Large intestine (tissue), 3 donors: ENCODE data around the gene PRPF6. TPM values are rescaled to one million over a fixed set of nuclear protein-coding genes. Genes with fewer than 3 reads are reported as not detected.

Experiments
- DNase-seq, 2 donors: peaks; one replicate each; pipeline versions ENCODE4 v3.0.0 to v3.0.0-alpha.2; 2013
- H3K27ac ChIP-seq: one replicate; pipeline ENCODE4 v1.5.1; 2013; ENCODE audit warnings: low read length
- H3K27me3 ChIP-seq: 2 replicates; pipeline ENCODE4 v1.6.1; 2013; ENCODE audit warnings: low read length; ENCODE audit not compliant: control insufficient read depth, insufficient read depth
- H3K36me3 ChIP-seq: 2 replicates; pipeline ENCODE4 v1.6.1; 2013; ENCODE audit warnings: low read length; ENCODE audit not compliant: control insufficient read depth, insufficient read depth
- H3K4me1 ChIP-seq: one replicate; pipeline ENCODE4 v1.6.1; 2013; ENCODE audit warnings: low read length; ENCODE audit not compliant: control insufficient read depth, insufficient read depth
- H3K4me3 ChIP-seq: one replicate; pipeline ENCODE4 v1.5.1; 2013; ENCODE audit warnings: low read length
- H3K9me3 ChIP-seq: one replicate; pipeline ENCODE4 v1.6.1; 2013; ENCODE audit warnings: mild to moderate bottlenecking, low read depth, low read length, moderate library complexity; ENCODE audit not compliant: control insufficient read depth
- WGBS: methylation state at CpG from one replicate; pipeline ENCODE4 v1.1.5; 2013; ENCODE audit warnings: low lambda C conversion rate; ENCODE audit not compliant: insufficient coverage; 5-methylcytosine and 5-hydroxymethylcytosine counted together
- polyA plus RNA-seq: library from polyadenylated mRNA; unstranded; fragments of 120-200 nt; gene quantifications from one replicate; pipeline ENCODE4 v1.2.1, GENCODE V29; 2013

PRPF6 gene
- polyA plus RNA-seq, 1 donor = 59.7 TPM

DNA sequence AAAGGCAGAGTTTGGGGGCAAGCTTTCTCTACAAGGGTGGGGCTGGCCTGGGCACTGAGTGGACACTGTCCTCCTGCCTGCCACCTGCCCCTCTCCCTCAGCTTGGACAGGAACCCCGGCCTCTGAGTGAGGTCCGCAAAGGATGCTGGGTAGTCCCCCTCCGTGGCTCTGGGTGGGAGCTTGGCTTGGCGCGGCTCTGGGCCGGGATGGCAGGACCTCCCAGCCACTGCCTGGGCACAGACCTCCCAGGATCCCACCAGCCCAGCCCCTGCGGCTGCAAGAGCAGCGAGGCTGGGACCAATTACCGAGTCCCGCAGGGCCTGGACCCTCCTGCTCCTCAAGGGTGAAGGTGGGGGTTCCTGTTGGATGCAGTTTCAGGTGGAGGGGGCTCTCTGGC, 71.4 kb downstream of the PRPF6 start:
- Histone ChIP-seq H3K9me3 (peaks cover 8% of the 10 kb centered on the region), H3K27me3 (peaks cover 83% of the 10 kb centered on the region), H3K4me1 (peaks cover 2% of the 10 kb centered on the region), H3K27ac (no peak overlapping the region), H3K36me3 (no peaks in the 10 kb centered on the region), H3K4me3 (no peak overlapping the region)
- no peak for DNase-seq
- no CpG with 5 or more reads among the region's 10 CpGs for WGBS

DNA sequence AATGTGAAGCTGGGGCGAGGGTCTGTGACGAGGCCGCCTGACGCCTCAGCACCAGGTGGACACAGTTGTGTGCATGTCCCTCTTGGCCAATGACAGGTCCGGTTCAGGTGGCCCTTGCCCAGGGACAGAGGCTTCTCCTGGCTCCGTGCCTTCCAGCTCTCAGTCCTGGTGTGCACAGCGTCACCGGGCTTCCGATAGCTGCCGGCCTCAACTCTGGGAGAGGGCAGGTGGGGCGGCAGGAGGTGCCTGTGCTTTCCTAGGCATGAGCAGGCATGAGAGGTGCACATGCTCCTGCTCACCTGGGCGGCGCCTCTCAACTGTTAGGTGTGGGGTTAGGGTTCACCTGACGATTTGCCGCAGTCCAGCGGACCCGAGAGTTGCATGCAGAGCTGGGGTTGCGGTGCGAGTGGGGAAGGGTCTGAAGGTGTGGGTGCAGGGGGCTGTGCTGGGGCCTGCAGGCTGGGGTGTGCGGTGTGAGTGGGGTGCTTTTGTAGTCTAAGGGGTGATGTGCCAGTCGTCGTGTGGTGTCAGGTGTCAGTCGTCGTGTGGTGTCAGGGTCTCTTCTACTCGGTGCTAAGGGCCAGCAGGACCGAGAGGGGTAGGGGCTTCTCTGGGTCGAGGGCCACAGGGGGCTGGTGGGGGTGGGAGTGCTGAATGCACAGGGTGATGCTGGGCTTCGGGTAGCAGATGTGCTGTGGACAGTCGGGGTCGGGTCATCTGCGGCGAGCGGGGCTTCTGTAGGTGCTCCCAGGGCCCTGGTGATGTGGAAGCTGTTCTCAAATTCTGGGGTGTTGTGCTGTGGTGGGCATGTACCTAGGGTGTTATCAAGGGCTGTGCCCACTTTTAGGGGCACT, 72.3 kb downstream of the PRPF6 start:
- WGBS = no CpG with 5 or more reads among the region's 33 CpGs
- Histone ChIP-seq H3K4me3 (no peak overlapping the region), H3K27me3 (peaks cover 79% of the 10 kb centered on the region)

DNA sequence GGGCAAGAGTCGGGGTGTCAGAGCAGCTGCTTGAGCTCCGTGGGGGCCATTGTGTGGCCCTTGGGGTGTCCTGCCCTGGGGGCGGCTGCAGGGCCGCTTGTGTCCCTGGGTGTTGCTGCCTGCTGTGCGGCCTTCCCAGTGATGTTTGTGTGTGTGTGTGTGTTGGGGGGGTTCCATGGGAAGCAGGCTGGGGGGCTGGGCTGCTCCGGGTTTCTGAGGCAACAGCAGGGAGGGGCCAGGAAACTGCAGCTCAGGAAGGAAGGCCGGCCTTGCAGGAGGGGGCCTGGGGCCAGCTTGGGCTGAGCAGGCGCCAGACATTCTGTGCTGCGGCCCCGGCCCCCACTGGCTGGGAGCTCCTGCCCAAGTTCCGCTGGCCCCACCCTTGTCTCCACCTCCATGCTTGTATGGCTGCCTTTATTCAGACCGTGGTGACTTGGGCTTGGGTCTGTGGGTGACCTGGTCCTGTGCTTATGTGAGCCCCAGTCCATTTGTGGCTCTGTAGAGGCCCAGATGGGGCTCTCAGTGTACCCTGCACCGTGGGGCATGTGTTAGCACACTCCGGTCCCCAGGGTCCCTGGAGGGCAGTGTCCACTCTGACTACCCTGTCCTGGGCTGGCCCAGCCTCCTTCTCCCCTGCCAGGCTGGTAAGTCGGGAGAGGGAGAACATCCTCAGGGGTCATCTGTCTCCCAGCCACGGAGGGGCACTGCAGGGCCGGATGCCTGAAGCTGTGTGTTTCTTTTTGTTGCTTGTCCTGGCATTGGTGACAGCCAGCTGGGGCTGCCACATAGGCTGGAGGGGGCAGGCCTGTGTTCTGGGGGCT, 73.1 kb downstream of the PRPF6 start:
- Histone ChIP-seq H3K27me3 (peaks cover 83% of the 10 kb centered on the region), H3K27ac (no peak overlapping the region)
- DNase-seq = peak; percentile 43 to 44

More for the DNA sequence above, 72.3 kb downstream of the PRPF6 start:
- H3K27ac ChIP-seq = no peak overlapping the region
- no peak for DNase-seq
- no peaks in the 10 kb centered on the region for H3K36me3 ChIP-seq
- peaks cover 3% of the 10 kb centered on the region for H3K9me3 ChIP-seq
- peaks cover 2% of the 10 kb centered on the region for H3K4me1 ChIP-seq

DNA sequence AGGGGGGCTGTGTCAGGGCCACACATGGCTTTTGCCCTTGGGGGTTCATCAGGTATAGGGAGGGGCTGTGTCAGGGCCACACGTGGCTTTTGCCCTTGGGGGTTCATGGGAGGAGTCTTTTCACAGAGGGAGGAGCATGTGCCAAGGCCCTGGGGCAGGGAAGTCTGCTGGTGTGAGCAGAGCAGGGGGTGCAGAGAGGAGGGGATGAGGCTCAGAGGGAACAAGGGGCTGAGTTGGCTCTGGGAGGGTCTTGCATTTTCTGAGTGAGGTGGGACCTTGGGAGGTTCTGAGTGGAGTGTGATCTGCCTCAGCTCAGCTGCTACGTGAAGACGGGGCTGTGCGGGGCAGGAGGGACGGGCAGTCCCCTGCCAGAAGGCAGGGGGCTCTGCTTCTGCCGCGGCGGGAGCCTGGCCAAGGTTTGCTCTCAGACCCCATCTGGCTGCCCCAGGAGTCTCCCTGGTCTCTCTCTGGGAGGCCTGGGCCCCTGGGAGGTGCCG, 74.5 kb downstream of the PRPF6 start:
- H3K36me3 ChIP-seq = no peaks in the 10 kb centered on the region
- no peak overlapping the region for H3K4me3 ChIP-seq
- whole genome bisulfite sequencing = no CpG with 5 or more reads among the region's 9 CpGs
- peaks cover 74% of the 10 kb centered on the region for H3K27me3 ChIP-seq
- no peaks in the 10 kb centered on the region for H3K9me3 ChIP-seq
- H3K4me1 ChIP-seq = peaks cover 2% of the 10 kb centered on the region
- no peak overlapping the region for H3K27ac ChIP-seq
- no peak for DNase-seq

More for the DNA sequence above, 73.1 kb downstream of the PRPF6 start:
- Histone ChIP-seq H3K36me3 (no peaks in the 10 kb centered on the region), H3K9me3 (peaks cover 3% of the 10 kb centered on the region), H3K4me1 (peaks cover 2% of the 10 kb centered on the region), H3K4me3 (no peak overlapping the region)
- no CpG with 5 or more reads among the region's 17 CpGs for WGBS

DNA sequence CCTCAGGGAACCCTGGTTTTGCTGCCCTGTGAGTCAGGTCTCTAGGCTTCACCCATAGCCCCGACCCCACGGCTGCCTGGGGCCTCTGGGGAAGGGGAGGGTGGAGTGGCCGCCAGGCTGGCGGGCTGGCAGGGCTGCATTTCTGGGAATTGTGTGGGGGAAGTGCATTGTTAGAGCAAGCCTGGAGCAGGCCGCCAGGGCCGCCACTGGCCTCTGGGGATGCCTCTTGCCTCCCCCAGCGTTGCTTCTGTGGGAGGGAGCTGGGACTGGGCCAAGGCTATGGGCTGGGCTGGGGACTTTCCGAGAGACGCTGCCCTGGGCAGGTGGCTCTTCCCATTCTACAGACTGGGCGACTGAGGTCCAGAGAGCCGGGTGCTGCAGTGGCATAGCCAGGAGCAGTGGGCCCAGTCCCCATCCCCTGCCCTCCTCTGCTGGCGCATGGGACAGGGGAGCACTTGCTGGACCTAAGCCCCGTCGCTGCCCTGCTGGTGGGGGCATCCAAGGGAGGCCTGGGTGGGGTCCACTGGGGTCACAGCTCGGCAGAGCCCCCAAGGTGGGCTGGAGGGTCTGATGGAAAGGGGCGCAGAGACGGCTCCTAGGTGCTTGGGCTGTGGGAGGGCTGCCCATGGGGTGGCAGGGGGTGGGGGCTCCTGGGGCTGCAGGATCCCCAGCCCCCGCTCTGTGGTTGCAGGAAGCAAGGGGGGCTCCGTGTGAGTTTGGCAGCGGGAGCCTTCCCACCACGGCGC, 75.1 kb downstream of the PRPF6 start:
- Histone ChIP-seq H3K27ac (no peak overlapping the region), H3K36me3 (no peaks in the 10 kb centered on the region), H3K4me1 (peaks cover 2% of the 10 kb centered on the region), H3K27me3 (peaks cover 67% of the 10 kb centered on the region), H3K9me3 (no peaks in the 10 kb centered on the region), H3K4me3 (no peak overlapping the region)
- WGBS = no CpG with 5 or more reads among the region's 22 CpGs
- DNase-seq = no peak

DNA sequence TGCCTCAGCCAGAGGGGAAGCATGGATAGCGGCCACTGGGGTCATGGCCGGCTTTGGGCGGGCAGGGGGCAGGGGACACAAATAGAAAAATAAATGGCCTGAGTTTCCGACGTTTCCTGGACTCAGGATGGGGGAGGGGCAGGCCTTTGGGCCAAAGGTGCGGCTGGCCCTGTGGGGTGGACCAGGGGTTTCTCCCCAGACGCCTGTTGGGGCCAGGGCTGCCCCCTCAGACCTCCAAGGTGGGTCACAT, 75.6 kb downstream of the PRPF6 start:
- Histone ChIP-seq H3K36me3 (no peaks in the 10 kb centered on the region), H3K9me3 (no peaks in the 10 kb centered on the region), H3K4me3 (no peak overlapping the region), H3K27ac (no peak overlapping the region), H3K4me1 (peaks cover 2% of the 10 kb centered on the region), H3K27me3 (peaks cover 63% of the 10 kb centered on the region)
- no CpG with 5 or more reads among the region's 7 CpGs for WGBS
- DNase-seq = no peak

DNA sequence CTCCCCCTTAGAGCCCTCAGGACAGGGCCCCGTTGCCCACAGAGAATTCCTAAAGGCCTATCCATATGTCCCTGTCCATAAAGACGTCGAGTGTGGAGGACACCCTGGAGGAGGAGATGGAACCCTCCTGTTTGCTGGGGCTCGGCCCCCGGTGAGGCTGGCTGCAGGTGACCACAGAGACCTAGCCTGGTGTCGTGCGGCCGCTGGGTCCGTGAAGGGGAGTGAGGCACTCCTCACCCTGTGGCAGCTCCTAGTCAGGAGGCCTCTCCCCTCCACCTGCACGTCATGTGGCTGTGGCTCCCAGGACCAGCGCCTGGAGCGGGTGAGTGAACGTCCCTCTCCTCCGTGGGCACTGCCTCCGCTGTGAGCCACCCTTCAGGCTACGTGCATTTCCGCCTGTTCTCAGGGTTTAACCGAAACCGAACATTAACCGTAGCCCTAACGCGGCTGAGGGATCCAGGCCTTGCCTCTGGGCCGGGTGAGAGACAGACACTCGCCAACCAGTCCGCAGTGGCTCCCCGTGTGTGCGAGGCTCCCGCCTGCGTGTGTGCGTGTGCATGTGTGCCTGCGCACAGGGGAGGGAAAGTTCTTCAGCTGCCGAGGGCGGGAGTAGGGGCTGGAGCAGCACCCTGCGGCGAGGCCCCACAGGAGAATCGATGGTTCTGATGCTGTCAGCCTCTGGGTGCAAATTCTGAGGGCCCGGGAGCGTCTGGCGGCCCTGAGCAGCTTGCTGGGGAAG, 76.1 kb downstream of the PRPF6 start:
- Histone ChIP-seq H3K27me3 (peaks cover 58% of the 10 kb centered on the region), H3K4me3 (no peak overlapping the region), H3K4me1 (peaks cover 3% of the 10 kb centered on the region), H3K36me3 (no peaks in the 10 kb centered on the region), H3K9me3 (no peaks in the 10 kb centered on the region), H3K27ac (no peak overlapping the region)
- no peak for DNase-seq
- no CpG with 5 or more reads among the region's 39 CpGs for WGBS

DNA sequence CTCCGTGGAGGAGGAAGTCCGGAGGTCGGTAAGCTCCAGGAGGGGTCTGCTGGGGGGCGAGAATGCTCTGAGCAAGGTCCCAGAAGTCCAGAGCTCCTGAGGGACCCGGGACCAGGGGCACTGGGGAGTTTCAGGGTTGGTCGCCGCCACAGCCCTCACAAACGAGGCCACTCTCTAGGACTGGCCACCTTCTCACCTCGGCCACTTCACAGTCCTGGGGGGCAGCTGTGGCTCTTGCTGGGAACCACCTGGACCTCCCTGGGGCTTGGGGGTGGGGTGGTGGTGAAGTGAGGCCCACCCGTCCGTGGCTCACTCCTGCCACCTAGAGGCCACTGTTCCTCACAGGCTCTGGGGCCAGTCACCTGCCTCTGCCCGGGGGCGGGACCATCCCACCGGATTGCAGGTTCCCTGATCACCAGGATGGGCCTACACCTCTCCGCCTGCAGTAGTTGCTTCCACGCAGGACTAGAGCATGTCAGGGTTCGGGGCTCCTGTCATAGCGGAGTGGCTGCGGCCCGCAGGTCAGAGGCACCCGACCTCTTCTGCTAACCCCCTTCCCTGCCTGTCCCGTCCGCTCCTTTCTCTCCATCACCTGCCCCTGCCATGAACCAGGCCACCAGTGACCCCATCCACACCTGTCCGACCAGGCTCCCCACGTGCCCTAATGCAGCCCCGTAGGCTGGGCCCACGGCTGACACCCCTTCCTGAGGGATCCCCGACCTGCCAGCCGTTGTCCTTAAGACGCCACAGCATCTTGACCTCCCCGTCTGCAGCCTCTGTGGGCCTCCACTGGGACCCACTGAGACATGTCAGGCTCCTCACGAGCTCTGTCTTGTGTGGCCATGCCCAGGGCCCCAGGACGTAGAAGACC, 76.9 kb downstream of the PRPF6 start:
- Histone ChIP-seq H3K36me3 (no peaks in the 10 kb centered on the region), H3K4me3 (no peak overlapping the region), H3K27ac (no peak overlapping the region), H3K27me3 (peaks cover 50% of the 10 kb centered on the region), H3K9me3 (no peaks in the 10 kb centered on the region), H3K4me1 (peaks cover 10% of the 10 kb centered on the region)
- DNase-seq = peak; percentile 56 to 63
- WGBS = no CpG with 5 or more reads among the region's 33 CpGs

DNA sequence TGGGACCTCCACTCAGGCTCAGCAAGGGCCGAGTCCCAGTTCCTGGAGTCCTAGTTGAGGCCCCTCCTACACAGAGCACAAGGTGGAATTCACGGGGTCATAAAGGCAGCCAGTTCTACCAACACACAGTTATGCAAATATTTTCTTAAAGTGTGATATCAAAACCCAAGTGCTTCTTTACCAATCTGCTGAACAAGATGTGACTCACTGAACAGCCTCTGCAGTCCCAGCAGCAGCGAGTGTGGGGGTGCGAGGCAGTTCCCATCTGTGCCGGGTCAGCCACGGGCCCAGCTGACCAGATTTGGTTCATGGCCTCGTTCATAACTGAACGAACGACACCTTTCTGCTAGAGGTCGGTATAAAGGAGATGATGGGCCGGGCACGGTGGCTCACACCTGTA, 77.6 kb downstream of the PRPF6 start:
- Histone ChIP-seq H3K4me3 (no peak overlapping the region), H3K36me3 (no peaks in the 10 kb centered on the region), H3K27me3 (peaks cover 44% of the 10 kb centered on the region), H3K27ac (no peak overlapping the region), H3K4me1 (peaks cover 10% of the 10 kb centered on the region), H3K9me3 (no peaks in the 10 kb centered on the region)
- no CpG with 5 or more reads among the region's 12 CpGs for WGBS
- no peak for DNase-seq
